HG03175 (cell line): ENCODE measurements around the gene RRP1.
"Not testable (repeated sequence)": the region's sequence is repeated elsewhere in the genome, so short reads cannot be mapped to it uniquely, and the experiment has no call there.

Experiments used
- ATAC-seq: cut with Tn5 transposase; IDR thresholded peaks from one replicate; pipeline ENCODE4 v1.9.1; 2021; ENCODE audit warnings: mild to moderate bottlenecking, moderate library complexity; ENCODE audit not compliant: unreplicated experiment

The RRP1 gene

DNA sequence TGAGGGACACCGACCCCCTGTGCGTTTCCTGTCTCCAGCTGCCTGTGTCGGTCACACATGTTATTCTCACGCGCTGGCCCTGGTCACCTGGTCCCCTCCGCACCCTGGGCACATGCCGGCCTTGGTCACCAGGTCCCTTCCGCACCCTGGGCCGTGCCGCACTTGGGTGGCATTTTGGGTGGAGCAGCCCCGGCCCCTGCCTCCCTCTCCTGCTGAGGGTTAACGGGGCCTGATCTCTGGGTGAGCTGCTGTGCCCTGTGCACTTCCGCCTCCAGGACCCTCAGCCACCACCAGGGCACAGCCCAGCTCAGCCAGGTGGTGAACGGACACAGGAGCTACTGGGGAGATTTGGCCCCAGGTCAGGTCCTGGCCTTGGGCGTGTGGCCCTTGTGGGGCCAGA is 26.6 kb downstream of the RRP1 start:
- ATAC-seq: no peak

DNA sequence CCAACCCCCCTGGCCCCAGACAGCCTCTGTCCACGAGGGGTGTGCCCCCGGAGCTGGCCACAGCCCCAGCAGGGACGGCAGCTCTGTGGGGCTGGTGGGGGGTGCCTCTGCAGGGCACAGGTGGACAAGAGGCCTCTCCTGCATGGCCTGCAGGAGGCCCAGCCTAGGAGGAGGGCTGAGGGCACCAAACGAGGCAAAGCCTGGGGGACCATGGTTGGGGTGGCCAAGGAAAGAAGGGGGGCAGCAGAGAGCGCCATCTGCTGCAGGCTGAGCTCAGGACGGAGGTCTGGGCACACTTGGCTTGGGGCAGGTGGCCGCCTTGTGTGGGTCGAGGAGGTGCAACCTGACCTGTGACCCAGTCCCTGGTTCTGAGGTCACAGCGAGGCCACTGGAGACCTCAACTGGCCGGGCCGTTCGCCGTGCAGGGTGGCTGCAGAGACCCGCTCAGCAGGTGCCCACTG is 27.3 kb downstream of the RRP1 start:
- ATAC-seq: no peak

DNA sequence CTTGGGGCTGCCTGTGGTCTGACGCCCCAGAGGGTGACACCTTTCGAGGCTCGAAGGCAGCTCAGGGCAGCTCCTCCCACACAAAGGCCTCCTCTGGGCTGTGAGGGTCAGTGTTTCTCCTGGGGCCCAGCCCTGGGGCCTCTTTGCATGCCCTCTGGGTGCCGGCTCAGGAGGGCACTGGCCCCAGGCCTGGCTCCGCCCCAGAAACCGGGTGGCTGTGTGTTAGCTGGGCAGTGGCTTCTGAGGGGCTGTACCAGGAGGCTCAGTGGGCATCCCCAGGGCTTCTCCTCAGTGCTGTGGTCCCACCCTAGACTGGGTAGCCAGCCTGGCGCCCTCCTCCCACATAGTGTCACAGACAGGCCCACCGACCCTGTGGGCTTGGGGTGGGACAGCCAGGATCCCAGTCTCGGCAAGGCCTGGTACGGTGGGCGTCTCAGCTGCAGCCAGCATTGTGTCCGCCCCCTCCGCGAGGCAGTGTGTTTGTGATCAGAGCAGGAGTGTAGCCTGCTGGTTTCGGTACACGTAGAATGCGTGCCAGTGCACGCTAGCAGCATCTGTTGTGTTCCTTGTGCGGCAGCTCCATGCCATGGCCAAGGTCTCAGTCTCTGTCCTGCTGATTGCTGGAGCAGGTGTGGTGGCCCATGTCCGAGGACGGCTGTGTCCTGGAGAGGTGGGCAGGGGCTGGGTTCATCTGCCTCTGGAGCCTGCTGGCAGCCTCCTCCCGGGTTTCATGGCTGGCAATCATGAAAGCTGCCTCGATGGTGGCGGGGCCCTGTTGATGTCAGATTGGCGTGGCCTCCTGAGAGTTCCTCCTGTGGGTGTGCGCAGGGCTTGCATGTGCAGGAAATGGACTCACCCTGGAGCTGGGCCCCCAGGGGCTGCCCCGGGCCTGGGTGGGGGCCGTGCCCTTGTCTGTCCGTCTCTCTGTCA is 28.0 kb downstream of the RRP1 start:
- ATAC-seq: no peak

DNA sequence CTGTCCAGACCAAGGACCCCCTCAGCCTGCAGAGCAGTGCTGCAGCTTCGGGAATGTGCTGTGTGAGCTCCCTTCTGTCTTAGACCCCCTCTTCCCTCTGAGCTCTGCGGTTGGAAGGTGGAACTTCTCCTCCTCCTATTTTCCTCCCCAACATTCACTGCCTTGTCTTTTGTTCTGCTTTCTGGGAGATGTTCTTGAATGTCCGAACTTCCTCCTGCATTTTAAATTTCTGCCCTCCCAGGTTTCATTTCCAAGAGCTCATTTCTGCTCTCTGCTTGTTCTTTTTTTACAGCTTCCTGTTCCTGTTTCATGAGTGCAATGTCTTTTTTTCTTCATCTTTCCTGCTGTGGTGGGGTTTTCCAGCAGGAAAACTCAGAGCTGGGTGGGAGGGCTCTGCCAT is 29.3 kb downstream of the RRP1 start:
- ATAC-seq: no peak

DNA sequence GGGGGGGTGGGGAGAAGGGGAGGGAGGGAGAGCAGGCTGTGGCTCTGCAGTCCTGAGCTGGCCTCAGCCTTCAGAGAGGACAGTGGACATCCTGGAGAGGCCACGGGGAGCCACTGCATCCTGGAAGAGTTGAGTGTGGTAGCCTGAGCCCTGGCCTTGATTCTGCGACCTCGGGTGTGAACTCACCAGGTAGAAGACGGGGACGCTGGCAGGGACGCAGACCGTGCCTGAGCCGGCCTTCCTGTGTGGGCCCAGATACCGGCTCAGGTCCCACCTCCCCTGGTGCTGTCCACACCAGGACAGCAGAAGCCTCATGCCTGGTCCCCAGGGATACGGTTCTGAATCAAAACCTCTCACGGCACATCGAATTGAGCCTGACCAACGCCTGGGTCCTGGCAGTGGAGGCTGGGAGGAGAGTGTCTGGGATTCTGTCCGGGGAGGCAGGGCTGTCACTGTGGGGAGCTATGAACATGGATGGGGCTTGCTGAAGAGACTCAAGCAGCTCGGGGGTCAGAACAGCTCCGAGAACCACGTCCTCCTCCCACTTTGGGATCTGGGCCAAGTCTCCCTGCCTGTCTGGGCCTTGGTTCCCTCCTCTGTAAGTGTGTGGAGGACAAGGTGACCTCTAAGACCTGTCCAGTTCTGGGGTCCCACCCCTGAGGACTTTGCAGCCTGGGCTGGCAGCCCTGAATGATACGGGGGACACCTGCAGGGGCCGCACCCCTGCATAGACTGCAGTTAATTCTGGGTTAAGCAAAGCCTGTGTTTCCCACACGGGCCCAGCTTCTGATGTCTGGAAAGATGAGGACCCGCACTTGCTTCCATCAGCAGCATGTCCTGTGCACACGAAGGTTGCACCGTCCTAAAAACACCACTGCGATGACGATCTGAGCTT is 30.4 kb downstream of the RRP1 start:
- no peak for ATAC-seq

DNA sequence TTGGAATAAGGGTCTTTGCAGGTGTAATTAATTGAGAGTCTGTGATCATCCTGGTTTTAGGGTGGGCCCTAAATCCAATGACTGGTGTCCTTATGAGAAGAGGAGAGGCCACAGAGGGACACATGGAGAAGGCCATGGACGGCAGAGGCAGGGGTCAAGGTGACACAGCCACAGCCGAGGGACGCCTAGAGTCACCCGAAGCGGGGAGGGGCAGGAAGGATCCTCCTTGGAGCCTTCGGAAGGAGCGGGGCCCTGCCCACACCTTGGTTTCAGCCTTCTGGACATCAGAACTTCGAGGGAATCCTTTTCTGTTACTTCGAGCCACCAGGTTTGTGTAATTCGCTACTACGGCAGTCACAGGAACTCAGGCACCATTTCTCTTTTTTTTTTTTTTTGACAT is 31.1 kb downstream of the RRP1 start:
- no peak for ATAC-seq

DNA sequence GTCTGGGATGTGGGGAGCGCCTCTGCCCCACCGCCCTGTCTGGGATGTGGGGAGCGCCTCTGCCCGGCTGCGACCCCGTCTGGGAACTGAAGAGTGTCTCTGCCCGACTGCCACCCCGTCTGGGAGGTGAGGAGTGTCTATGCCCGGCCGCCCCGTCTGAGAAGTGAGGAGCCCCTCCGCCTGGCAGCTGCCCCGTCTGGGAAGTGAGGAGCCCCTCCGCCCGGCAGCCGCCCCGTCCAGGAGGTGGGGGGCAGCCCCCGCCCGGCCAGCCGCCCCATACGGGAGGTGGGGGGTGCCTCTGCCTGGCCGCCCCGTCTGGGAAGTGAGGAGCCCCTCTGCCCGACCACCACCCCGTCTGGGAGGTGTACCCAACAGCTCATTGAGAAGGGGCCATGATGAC is 32.8 kb downstream of the RRP1 start:
- ATAC-seq: not testable (repeated sequence)

DNA sequence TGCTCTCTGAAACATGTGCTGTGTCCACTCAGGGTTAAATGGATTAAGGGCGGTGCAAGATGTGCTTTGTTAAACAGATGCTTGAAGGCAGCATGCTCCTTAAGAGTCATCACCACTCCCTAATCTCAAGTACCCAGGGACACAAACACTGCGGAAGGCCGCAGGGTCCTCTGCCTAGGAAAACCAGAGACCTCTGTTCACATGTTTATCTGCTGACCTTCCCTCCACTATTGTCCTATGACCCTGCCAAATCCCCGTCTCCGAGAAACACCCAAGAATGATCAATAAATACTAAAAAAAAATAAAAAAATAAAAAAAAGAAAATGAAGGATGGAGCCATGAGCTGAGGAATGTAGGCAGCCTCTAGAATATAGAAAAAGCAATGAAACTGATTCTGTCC is 33.4 kb downstream of the RRP1 start:
- not testable (repeated sequence) for ATAC-seq

DNA sequence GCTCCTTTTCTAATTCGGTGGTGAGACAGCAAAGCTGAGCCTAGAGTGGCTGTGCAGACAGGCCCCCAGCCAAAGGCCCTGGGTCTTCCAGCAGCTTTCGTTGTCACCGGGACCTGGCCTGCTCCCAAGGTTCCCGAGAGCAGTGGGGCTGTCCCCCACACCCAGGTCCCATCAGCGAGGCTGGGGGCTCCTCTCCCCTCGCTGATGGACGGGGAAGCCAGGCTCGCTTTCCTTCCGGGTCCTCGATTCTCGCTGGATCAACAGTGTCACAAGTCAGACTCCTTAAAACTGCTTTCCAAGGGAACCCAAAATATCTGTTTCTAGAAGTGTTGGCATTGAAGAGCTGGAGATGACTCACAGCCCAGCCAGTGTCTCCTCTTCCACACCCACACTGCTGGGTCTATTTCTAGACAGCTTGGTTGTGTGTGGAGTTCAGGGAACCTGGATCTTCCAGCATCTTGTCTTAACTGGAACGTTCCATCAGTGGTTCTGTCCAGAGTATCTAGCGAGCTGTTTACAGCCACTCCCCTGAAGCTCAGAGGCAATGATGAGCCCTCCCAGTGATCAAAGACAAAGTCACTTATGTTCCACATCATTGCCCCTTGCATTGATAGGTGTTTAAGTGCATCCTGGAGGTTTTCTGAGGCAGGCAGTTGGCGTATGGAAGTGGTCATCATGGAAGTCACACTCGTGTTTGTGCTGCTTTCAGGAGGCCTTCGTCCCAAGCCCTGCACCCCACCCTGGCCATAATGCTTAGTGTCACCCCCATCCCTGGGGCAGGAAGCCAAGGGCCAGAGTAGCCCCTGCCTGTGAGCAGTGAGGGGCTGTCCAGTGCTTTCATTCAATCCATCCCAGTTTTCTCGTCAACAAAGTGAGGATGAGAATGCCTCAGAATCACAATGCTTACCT is 35.2 kb downstream of the RRP1 start:
- ATAC-seq: no peak

DNA sequence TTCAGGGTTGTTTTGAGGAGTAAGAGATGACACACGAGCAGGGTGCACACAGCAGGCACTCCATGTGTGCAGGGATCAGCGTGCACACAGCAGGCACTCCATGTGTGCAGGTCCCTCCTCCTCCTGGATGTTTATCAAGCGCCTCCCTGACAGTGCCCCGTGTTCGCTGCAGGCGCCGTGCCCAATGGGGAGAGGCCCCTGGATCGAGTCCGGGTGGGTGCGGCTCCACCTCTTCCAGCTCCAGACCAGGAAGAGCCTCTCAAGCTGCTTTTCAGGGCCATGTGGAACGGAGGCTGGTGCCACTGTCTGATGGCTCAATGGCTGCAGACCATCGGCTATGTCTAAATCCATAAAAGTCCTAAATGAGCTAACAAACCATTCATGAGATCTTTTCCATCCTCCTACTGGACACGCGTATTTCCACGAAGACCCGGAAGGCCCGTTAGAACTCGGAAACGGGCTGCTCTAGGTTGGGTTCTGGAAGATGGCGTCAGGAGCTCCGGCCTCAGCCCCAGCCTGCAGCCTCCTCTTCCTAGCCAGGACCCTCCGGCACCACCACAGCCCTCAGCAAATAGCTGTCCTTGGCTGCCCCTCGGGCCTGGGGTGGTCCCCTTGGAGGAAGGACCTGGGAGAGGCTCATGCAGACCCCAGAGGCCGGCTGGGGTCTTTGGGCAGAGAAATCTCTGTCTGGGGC is 36.0 kb downstream of the RRP1 start:
- no peak for ATAC-seq

DNA sequence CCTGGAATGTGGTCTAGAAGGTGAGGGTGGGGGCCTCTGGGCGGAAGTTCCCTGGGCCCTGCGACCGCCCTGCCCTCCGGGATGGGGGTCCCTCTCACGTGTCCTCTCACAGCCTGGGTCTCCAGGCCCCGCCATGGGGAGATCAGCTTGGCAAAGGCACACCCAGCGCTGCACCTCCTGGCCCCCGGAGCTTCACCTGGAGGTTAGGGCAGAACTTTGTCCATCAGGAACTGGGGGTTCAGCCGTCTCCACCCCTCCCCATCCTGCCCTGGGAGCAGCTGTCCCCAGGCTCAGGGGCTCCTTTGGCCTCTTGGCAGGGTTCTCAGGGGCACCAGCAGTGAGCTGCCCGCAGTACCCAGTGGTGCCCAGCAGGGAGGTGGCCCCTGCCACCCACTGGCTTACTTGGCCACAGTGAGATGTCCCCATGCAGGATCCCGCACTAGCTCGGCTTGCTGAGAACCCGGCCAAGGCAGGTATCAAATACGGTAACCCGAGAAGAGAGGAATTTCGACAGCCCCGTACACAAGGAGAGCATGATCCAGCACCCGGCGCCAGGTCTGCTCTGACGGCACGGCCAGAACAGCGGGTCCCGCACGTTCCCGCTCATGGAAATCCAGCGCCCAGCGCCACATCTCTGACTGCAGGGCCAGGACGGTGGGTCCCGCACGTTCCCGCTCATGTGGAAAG is 36.7 kb downstream of the RRP1 start:
- ATAC-seq: no peak

DNA sequence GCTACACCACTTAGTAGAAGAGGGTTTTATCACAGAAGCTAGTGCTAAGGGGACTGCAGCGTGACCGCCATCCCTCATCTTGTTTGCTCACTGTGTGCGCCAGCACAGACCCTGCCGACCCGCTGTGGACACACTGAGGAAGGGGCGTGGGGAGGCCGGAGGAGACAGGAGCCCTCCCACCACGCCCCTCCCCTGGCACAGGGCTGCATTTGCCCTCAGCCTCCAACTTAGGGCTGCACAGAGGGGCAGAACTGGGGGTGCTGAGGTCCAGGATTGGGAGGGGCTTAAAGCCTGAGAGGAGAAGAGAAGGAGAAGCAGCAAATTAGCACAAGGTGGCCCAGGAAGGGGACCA is 37.2 kb downstream of the RRP1 start:
- ATAC-seq: no peak

DNA sequence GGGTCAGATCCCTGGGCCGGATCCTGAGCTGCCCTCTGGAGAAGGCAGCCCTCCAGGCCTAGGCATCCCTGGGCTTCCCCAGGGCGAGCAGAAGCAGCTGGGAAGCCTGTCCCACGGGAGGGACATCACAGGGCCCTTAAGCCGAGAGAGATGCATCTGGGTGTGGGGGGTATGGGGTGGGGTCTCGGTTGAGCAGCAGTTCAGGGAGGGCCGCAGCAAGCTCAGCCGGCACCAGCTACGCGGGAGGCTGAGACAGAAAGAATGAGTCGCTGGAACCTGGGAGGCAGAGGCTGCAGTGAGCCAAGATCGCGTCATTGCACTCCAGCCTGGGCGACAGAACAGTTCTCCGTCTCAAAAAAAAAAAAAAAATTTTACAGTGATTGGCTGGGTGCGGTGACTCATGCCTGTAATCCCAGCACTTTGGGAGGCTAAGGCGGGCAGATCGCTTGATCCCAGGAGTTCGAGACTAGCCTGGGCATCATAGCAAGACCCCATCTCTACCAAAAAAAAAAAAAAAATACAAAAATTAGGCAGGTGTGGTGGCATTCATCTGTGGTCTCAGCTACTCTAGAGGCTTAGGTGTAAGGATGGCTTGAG is 37.7 kb downstream of the RRP1 start:
- no peak for ATAC-seq

DNA sequence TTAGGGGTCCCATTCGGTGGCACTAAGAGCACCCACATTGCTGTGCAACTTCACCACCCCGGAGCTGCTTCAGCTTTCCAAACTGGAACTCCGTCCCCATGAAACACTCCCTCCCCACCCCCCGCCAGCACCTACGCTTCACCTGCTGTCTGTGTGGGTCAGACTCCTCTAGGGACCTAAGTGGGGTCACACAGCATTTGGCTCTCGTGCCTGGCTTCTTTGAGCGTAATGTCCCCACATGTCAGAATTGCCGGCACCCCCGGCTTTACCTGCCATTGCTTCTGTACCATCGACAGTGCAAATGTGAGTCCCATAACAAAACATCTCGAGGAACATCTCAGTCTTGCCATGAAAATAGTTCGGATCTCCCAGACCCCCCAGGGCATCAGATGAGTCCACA is 39.8 kb downstream of the RRP1 start:
- ATAC-seq: no peak

DNA sequence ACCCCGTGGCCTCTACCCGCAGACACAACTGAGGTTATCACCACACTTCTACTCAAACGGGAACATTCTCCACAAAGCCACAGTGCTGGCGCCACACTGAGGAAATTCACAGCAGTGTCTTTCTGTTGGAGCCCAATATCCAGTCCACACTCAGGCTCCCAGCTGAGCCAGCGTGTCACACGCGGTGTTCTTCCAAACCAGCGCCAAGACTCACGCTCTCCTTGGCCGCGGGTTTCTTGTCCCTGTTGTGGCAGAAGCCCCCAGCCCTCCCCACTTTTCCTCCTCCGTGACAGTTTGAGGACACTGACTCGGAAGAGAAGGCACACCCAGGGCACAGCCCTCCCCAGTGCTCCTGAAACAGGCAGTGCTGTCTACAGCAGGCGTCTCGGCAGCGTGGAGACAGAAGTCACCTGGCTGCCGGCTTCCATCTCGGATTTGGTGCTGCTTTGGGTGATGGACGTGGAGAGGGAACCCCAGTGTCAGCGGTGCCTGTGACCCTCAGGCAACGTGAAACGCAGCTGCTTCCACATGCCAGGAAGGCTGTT is 40.3 kb downstream of the RRP1 start:
- no peak for ATAC-seq

DNA sequence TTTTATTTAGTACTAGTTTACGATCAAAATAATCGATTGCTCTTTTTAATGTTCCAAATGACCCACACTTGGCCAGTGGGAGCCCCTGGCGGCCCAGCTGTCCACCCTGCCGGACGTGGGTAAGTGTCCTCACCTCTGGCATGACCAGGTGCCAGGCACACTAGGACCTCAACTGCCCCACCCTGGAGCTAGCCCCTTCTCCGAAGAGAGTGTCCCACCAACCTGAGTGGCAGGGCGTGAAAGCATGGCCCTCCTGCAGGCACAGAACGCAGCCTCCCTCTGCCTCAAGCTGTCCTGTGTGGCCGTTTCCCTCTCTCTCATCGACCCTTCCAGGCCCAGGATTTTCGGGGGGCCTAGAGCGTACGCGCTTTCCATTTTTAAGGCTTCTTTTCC is 42.8 kb downstream of the RRP1 start:
- no peak for ATAC-seq

DNA sequence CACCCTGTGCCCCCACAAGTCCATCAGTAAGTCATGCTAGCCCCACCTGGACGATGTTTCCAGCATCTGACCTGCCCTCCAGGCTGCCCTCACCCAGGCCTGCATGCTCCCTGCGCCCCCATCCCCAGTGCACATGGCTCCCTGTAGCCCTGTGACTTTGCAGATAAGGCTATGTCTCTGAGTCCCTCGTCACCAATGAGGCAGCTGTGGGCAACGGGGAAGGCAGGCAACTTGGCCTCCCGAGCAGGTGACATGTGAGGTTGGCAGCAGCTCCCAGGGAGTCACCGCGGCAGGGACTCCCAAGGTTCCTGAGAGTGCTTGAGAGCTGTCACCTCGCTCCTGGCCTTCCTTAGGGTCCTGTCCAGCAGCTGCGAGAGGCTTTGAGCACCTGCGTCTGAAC is 43.3 kb downstream of the RRP1 start:
- no peak for ATAC-seq

DNA sequence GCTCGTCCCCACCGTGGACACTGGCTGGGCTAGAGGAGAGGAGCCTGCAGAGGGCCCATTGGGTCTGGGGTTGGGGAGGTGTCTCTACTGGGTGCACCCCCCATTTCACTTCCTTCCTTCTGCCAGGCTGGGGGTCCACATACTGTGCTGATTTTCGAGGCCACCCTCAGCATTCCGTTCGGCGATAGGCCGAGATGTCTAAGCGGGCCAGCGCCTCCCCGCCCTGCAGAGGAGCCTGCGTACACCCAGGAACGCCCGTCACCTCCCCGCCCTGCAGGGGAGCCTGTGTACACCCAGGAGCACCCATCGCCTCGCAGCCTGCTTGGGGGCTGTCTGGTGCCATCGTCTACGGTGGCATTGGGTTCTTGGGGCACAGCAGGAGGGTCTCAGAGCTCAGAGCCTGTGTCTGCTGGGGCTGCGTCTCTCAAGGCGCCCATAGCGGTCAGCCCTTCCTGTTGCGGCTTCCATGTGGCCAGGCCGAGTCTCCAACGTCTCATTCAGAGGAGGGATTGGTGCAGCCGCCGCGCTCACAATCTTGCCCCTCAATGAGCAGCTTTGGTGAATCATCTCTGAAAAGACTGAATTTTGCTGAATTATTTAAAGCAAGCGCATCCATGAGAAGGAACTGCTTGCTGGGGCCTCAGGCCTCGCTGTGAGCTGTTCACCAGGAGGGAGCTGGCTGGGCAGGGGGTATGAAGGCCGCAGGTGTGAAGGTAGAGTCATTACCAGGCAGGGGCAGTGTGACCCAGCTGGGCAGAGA is 44.9 kb downstream of the RRP1 start:
- no peak for ATAC-seq
